RWPE1 (cell line): Measurements from ENCODE around the gene REC8.

Experiments
- CTCF ChIA-PET: fragments of 350-600 bp; sonication (Branson Sonifier 250); formaldehyde crosslinking; extraction: SDS; loops from one replicate; lab custom pipeline; 2021; lab: Yijun Ruan, JAX
- POLR2A ChIA-PET: fragments of 400-600 bp; formaldehyde crosslinking; extraction: SDS; loops from one replicate; lab custom pipeline; 2020; ENCODE audit warnings: antibody characterized with exemption; ENCODE audit not compliant: low non-redundant PET; lab: Yijun Ruan, JAX
- DNase-seq: peaks from one replicate; pipeline ENCODE4 v3.0.0; 2012; ENCODE audit warnings: low spot score
- H3K27ac ChIP-seq: fragments of 450-650 bp; 2 replicates; pipeline ENCODE4 v1.5.1; 2017
- TF ChIP-seq, protein P1 (sequence below): fragments of 450-650 bp; conservative IDR thresholded peaks from 2 replicates; pipeline ENCODE4 v1.5.1; 2017; ENCODE audit warnings: low read depth, mild to moderate bottlenecking

Gene REC8

DNA sequence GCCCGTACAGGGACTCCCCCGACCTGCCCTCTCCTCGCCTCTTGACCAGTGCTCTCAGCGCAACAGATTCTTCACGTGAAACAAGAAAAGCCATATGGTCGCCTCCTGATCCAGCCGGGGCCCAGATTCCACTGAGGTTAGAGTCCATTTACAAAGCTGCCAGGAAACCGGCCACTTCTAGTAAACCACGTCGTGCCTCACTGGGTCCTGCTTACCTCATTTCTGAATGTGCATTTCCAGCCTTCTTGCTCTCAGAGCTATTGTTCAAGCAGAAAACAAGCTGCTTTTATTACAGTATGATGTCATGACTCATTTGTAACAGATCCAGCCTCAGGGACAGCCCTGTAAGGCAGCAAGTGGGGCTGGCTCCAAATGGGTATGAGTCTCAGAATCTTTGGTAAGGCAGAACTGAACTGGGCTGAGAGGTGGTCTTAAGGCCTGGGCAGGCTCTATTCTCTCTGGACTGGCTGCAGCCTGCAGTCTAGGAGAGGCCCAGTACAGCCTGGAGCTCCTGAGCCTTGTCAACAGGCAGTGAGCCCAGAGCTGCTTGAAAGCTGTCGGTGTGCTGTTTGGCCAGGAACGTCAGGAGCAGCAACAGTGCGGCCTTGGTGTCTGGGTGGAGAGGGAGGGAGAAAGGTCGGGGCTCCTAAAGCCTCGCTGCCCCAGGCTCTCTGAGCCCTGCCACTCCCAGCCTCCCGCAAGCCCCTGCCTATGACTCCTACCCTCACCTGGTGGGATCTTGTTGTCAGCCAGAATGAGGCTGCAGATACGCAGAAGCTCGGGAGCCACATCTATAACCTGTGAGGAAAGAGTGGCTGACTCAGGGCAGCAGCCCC lies 8.3 kb downstream of the REC8 start:
- no peak for DNase-seq
- ChIA-PET CTCF (interaction anchor here (0.7 to 1.0 kb wide), 3 partner anchors 9 to 919 kb away, joined by 3 to 5 read pairs (median 4); partner anchors contain the start of genes IPO4 and IRF9), POLR2A (no interaction called here)
- TF ChIP-seq, protein P1, sequence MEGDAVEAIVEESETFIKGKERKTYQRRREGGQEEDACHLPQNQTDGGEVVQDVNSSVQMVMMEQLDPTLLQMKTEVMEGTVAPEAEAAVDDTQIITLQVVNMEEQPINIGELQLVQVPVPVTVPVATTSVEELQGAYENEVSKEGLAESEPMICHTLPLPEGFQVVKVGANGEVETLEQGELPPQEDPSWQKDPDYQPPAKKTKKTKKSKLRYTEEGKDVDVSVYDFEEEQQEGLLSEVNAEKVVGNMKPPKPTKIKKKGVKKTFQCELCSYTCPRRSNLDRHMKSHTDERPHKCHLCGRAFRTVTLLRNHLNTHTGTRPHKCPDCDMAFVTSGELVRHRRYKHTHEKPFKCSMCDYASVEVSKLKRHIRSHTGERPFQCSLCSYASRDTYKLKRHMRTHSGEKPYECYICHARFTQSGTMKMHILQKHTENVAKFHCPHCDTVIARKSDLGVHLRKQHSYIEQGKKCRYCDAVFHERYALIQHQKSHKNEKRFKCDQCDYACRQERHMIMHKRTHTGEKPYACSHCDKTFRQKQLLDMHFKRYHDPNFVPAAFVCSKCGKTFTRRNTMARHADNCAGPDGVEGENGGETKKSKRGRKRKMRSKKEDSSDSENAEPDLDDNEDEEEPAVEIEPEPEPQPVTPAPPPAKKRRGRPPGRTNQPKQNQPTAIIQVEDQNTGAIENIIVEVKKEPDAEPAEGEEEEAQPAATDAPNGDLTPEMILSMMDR = no peak
- H3K27ac ChIP-seq = peak overlapping the region; percentile 60

DNA sequence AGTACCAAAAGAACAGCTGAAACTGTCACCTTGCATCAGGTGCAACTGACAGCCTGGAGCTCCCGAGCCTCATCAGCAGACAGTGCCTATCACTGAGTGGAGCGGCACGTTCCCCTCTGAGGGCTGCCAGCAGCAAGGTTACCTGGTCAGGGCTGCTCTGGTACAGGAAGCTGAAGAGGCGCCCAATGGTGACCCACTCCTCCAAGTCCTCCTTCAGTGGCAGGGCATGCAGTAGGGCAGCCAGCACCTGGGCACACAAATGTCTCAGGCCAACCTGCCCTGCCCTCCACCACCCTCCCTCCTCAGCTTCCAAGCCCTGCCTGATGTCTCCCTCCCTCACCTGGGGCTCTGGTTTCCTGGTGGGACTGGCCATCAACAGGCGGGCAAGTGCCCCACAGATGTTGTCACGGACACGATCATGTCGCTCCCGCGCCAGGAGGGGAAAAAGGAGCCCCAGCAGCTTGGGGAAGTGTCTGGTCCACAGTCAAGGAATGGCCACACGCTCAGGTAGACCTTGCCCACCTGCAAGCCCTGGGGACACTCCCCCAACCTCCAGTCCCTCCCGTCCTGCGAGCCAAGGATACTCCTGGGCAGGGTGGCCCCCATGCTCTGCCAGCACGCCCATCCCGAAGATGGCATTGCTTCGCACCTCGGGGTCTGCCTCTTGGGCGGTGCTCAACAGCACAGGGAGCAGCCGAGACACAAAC lies 9.6 kb downstream of the REC8 start:
- TF ChIP-seq, protein P1 = no peak
- peak overlapping the region; percentile 9; the same call in 1 of the 2 replicates for H3K27ac ChIP-seq
- ChIA-PET POLR2A (no interaction called here), CTCF (interaction anchor here (0.7 to 1.1 kb wide), 3 partner anchors 20 to 124 kb away, joined by 3 to 5 read pairs (median 3); partner anchors contain the start of gene IRF9)
- no peak for DNase-seq

DNA sequence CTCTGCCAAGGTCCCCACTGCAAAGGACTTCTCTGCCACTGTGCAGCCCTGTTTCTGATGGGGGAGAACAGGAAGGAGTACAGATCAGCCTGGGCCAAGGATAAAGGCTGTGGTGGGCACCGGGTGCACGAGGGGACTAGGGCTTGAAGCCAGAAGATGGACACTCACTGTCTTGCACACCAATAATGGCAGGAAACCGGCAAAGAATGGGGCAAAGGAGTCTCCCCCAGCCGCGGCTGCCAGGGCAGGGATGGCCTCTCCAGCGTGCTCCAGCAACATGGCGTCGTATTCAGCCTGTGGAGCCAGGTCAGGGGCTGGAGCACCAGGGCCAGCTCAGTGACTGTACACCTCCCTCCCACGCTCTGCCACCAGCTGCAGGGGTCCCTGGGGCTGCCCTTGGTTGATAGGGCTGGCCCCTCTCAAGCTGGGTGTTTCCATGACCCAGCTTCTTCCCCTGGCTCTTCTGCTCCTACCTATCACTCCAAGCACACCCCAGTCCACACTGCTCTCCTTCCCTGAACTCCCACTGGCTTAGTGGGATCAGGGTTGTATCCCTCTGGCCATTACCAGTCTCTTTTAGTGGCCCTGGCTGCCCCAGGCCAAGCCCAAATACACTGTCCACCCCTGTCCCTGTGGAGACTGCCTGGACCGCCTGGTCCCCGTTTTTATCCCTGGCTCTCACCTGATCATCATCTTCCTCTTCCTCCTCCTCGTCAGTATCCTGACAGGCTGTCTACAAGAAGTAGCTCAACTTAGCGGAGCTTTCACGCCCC lies 10.4 kb downstream of the REC8 start:
- DNase-seq = no peak
- CTCF ChIA-PET = interaction anchor here (0.7 kb wide), 1 partner anchor 28 kb away, joined by 3 read pairs; no protein-coding TSS in a partner anchor
- POLR2A ChIA-PET = interaction anchor here (0.6 kb wide), 1 partner anchor 11 kb away, joined by 7 read pairs; no protein-coding TSS in a partner anchor
- peak overlapping the region; percentile 9; the same call in 1 of the 2 replicates for H3K27ac ChIP-seq
- TF ChIP-seq, protein P1 = no peak

DNA sequence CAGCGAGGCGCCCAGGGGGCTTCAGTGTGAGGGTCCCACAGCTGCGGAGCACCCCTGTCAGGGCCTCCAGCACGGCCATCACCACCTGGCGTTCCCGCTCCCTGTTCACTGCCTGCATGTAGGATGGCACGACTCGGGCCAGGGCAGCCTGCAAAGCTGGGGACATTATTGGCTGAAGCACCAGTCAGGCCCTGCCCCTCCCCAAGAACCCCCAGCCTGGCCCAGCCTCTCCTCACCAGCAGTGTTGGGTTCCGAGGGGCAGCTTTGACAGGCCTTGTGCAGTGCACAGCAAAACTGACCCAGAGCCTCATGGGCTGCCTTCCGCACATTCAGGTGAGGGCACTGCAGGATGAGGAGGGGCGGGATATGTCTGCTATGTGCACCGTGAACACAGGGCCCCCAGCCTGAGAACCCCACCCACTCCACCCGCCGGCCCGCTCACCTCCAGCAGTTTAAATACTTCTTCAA lies 11.2 kb downstream of the REC8 start:
- ChIA-PET POLR2A (interaction anchor here (0.6 kb wide), 1 partner anchor 12 kb away, joined by 7 read pairs; no protein-coding TSS in a partner anchor), CTCF (no interaction called here)
- TF ChIP-seq, protein P1 = no peak
- H3K27ac ChIP-seq = peak overlapping the region; percentile 9; the same call in 1 of the 2 replicates
- no peak for DNase-seq

DNA sequence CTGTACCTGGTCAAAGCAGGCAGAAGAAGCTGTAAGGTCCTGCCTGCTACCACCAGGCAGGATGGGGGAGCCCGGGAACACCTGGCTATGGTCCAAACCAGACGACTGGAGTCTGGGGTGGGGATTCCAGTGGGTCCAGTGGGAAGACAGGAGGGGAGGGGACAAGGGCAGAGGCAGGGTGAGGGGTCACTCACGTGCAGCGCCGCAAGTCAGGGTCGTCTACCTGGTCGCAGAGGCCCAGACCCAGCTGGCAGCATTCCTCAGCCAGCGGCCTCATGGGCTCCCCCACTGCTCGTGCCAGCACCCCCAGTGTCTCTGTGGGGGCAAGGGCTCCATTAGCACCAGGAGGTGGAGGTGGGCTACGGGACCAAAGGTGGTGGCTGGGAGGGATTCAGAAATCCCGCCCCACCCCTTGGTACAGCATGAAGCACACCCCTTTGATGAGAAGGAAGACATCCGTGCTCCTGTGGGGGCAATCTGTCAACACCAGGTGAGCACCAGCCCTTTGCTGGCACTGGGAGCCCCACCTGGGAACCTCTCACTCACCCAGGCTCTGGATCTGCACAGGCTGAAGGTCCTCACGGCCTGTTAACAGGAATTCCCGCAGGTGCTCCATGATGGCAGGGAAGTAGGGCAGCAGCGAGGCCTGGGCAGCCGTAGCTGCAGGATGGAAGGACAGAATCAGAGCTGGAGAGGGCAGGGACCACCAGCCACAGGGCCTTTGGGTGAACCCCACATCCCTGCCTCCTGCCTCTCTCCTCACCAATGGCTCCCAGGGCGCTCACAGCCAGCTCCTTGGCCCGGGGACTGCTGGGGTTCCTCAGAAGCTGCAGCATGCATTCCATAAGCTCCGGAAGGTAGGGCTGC lies 12.5 kb downstream of the REC8 start:
- ChIA-PET CTCF (no interaction called here), POLR2A (no interaction called here)
- no peak for DNase-seq
- TF ChIP-seq, protein P1 = no peak
- H3K27ac ChIP-seq = 0 out of 2 replicates have a peak overlapping the region, but pooled peaks have one; percentile 1
